GM12878 (cell line): ENCODE measurements around the gene CA10. TPM values are rescaled to one million over a fixed set of nuclear protein-coding genes. Genes with fewer than 3 reads are reported as not detected.

Source experiments
- ATAC-seq: fragments of 200-7000 bp; cut with Tn5 transposase; 3 replicates; pipeline ENCODE4 v1.9.1; 2020; ENCODE audit warnings: mild to moderate bottlenecking, moderate library complexity
- BruUV-seq: library from RNA; stranded (reverse); fragments of 400-500 nt; replicated peaks from 2 replicates; lab custom pipeline; 2021; lab: Mats Ljungman, UMichigan
- CTCF ChIA-PET: fragments of 300-600 bp; sonication (Branson Sonifier 250); formaldehyde crosslinking; extraction: SDS; loops from one replicate; lab custom pipeline; 2021; ENCODE audit warnings: inconsistent platforms; lab: Yijun Ruan, JAX
- POLR2A ChIA-PET: fragments of 350-600 bp; formaldehyde crosslinking; extraction: SDS; loops from one replicate; lab custom pipeline; 2021; ENCODE audit warnings: inconsistent platforms; lab: Charles Lee
- RAD21 ChIA-PET: fragments of 300-600 bp; sonication (Branson Sonifier 250); formaldehyde crosslinking; loops from one replicate; lab custom pipeline; 2023; ENCODE audit warnings: antibody characterized with exemption; ENCODE audit not compliant: unreplicated experiment; lab: Charles Lee
- SMC1A ChIA-PET: fragments of 300-600 bp; sonication (Branson Sonifier 250); formaldehyde crosslinking; loops from one replicate; lab custom pipeline; 2023; ENCODE audit not compliant: unreplicated experiment, uncharacterized antibody; lab: Charles Lee
- DNase-seq: peaks from one replicate; pipeline ENCODE4 v3.0.0-alpha.2; 2011; ENCODE audit warnings: low read depth, low spot score
- FAIRE-seq: peaks from 3 replicates; lab custom pipeline; 2011; peaks lifted over from hg19 to GRCh38; lab: Jason Lieb, UNC
- H2AFZ ChIP-seq: 2 replicates; pipeline ENCODE4 v1.6.0; 2011; ENCODE audit warnings: low read depth, low read length, control low read depth; ENCODE audit not compliant: control insufficient read depth
- H3K27ac ChIP-seq: 2 replicates; pipeline ENCODE4 v1.5.1; 2011; ENCODE audit warnings: control low read depth; ENCODE audit not compliant: control insufficient read depth, insufficient read depth
- H3K27me3 ChIP-seq, 2 experiments: replicated peaks in 1 of 2; 2 replicates each; pipeline versions ENCODE4 v1.6.0 to v1.6.1; 2011; ENCODE audit warnings: low read length in 1 of 2; ENCODE audit not compliant: control insufficient read depth in 2 of 2, insufficient read depth in 2 of 2
- H3K36me3 ChIP-seq, 2 experiments: 2 replicates each; pipeline ENCODE4 v1.5.1; 2011; ENCODE audit warnings: low read length in 1 of 2; ENCODE audit not compliant: control insufficient read depth in 2 of 2, insufficient read depth in 2 of 2
- H3K4me1 ChIP-seq: 2 replicates; pipeline ENCODE4 v1.6.1; 2011; ENCODE audit warnings: mild to moderate bottlenecking, low read length, moderate library complexity, mixed read lengths; ENCODE audit not compliant: control insufficient read depth, insufficient read depth
- H3K4me2 ChIP-seq: 2 replicates; pipeline ENCODE4 v1.6.0; 2011; ENCODE audit warnings: control low read depth; ENCODE audit not compliant: control insufficient read depth, insufficient read depth
- H3K4me3 ChIP-seq: fragments of 200-600 bp; sonication (generic); 2 replicates; pipeline ENCODE4 v1.5.1; 2016
- H3K79me2 ChIP-seq: 2 replicates; pipeline ENCODE4 v1.6.0; 2011; ENCODE audit warnings: low read length; ENCODE audit not compliant: control insufficient read depth, insufficient read depth
- H3K9ac ChIP-seq: 2 replicates; pipeline ENCODE4 v1.8.0; 2011; ENCODE audit warnings: low read length, control low read depth, mixed read lengths; ENCODE audit not compliant: control insufficient read depth, insufficient read depth
- H3K9me3 ChIP-seq: replicated peaks from 3 replicates; pipeline ENCODE4 v1.5.1; 2011; ENCODE audit warnings: mild to moderate bottlenecking, low read length; ENCODE audit not compliant: control insufficient read depth, insufficient read depth
- H4K20me1 ChIP-seq: 2 replicates; pipeline ENCODE4 v1.6.0; 2011; ENCODE audit not compliant: control insufficient read depth, insufficient read depth
- ASH2L ChIP-seq: fragments of 300-600, 200-600 bp; sonication (generic); IDR thresholded peaks from 2 replicates; pipeline ENCODE4 v1.6.1; 2017; ENCODE audit warnings: low read depth, mild to moderate bottlenecking, borderline replicate concordance
- BCL11A ChIP-seq: IDR thresholded peaks from 2 replicates; pipeline ENCODE4 v1.6.1; 2011; ENCODE audit warnings: low read depth, low read length
- DPF2 ChIP-seq: fragments of 450-650 bp; IDR thresholded peaks from 2 replicates; pipeline ENCODE4 v1.6.1; 2017; ENCODE audit warnings: mild to moderate bottlenecking
- HCFC1 ChIP-seq: fragments of 150-350 bp; IDR thresholded peaks from 2 replicates; pipeline ENCODE4 v1.6.1; 2014; ENCODE audit warnings: low read length
- HDAC6 ChIP-seq: fragments of 200-600 bp; sonication (generic); IDR thresholded peaks from one replicate; pipeline ENCODE4 v1.8.0; 2017; ENCODE audit warnings: antibody characterized with exemption; ENCODE audit not compliant: unreplicated experiment
- LARP7 ChIP-seq: fragments of 450-650 bp; IDR thresholded peaks from 2 replicates; pipeline ENCODE4 v1.6.1; 2017; ENCODE audit warnings: mild to moderate bottlenecking
- MEF2B ChIP-seq: fragments of 450-650 bp; IDR thresholded peaks from 2 replicates; pipeline ENCODE4 v1.6.1; 2018; ENCODE audit warnings: mild to moderate bottlenecking, moderate library complexity; ENCODE audit not compliant: partially characterized antibody, poor library complexity, severe bottlenecking
- NBN ChIP-seq: fragments of 450-650 bp; IDR thresholded peaks from 2 replicates; pipeline ENCODE4 v1.6.1; 2016
- NFXL1 ChIP-seq: fragments of 450-650 bp; IDR thresholded peaks from 2 replicates; pipeline ENCODE4 v1.6.1; 2017; ENCODE audit warnings: antibody characterized with exemption, mild to moderate bottlenecking, borderline replicate concordance
- NR2C2 ChIP-seq: IDR thresholded peaks from 2 replicates; pipeline ENCODE4 v1.6.1; 2011; ENCODE audit warnings: borderline replicate concordance, low read depth; ENCODE audit not compliant: control insufficient read depth, insufficient read length
- NR2F1 ChIP-seq: fragments of 450-650 bp; conservative IDR thresholded peaks from 2 replicates; pipeline ENCODE4 v1.6.1; 2017; ENCODE audit warnings: mild to moderate bottlenecking
- PML ChIP-seq: IDR thresholded peaks from 2 replicates; pipeline ENCODE4 v1.6.1; 2012; ENCODE audit warnings: low read length, inconsistent platforms
- RBBP5 ChIP-seq: fragments of 200-600 bp; sonication (generic); conservative IDR thresholded peaks from 2 replicates; pipeline ENCODE4 v1.6.1; 2016
- SREBF2 ChIP-seq: IDR thresholded peaks from 2 replicates; pipeline ENCODE4 v1.6.1; 2012; ENCODE audit warnings: mild to moderate bottlenecking, low read length
- STAT1 ChIP-seq: fragments of 450-650 bp; conservative IDR thresholded peaks from 2 replicates; pipeline ENCODE4 v1.6.1; 2014; ENCODE audit warnings: antibody characterized with exemption, mild to moderate bottlenecking
- TARDBP ChIP-seq: IDR thresholded peaks from 2 replicates; pipeline ENCODE4 v1.6.1; 2016; ENCODE audit warnings: borderline replicate concordance
- TBL1XR1 ChIP-seq: IDR thresholded peaks from 2 replicates; pipeline ENCODE4 v1.6.1; 2012; ENCODE audit warnings: low read depth, low read length, improper control_type of control experiment
- ZNF274 ChIP-seq: IDR thresholded peaks from one replicate; pipeline ENCODE4 v1.8.0; 2011; ENCODE audit not compliant: insufficient read length, insufficient read depth
- WGBS: methylation state at CpG from one replicate; pipeline ENCODE4 v1.1.6; 2016; ENCODE audit warnings: low lambda C conversion rate; ENCODE audit not compliant: insufficient replicate concordance, insufficient coverage; ENCODE audit errors: missing lambda C conversion rate; 5-methylcytosine and 5-hydroxymethylcytosine counted together
- in situ Hi-C: fragments of 300-500 bp; cut with MboI; formaldehyde crosslinking; loops from 9 replicates; pipeline ENCODE4 v1.14.3; 2018; ENCODE audit warnings: mixed read lengths
- intact Hi-C: fragments of 100-400 bp; cut with micrococcal nuclease; formaldehyde crosslinking; loops from one replicate; pipeline ENCODE4 v1.14.2; 2022; ENCODE audit not compliant: unreplicated experiment
- polyA plus RNA-seq, 11 experiments: library from polyadenylated mRNA; depleted of rRNA in 4 of 11; unstranded in 6 of 11; stranded (reverse) in 5 of 11; fragments of >200 nt; fragmentation: Nextera tagmentation in 4 of 11; fragmentation: Illumina TruSeq in 1 of 11; extraction: Ambion mirVana in 4 of 11; extraction: Trizol in 1 of 11; gene quantifications; 1 replicate in 1 of 11; 2 replicates in 10 of 11; pipeline versions ENCODE4 v1.2.1 to v1.2.3, GENCODE V29; 2011 to 2016; ENCODE audit warnings: inconsistent platforms in 2 of 11, missing spikeins in 2 of 11, low read depth in 1 of 11
- total RNA-seq, 4 experiments: library from RNA; depleted of rRNA in 3 of 4; stranded (reverse); fragments of >200 nt in 3 of 4; fragmentation: Illumina TruSeq in 1 of 4; extraction: Trizol in 1 of 4; gene quantifications; 2 replicates each; pipeline versions ENCODE4 v1.2.1 to v1.2.3, GENCODE V29; 2013 to 2021
- TF ChIP-seq, protein P1 (sequence below): fragments of 450-650 bp; IDR thresholded peaks from 2 replicates; pipeline ENCODE4 v1.6.1; 2017; ENCODE audit warnings: mild to moderate bottlenecking
- TF ChIP-seq, protein P2 (sequence below): fragments of 150-350 bp; IDR thresholded peaks from 2 replicates; pipeline ENCODE4 v1.6.1; 2014; ENCODE audit warnings: mild to moderate bottlenecking, low read depth, low read length

CA10 gene
- total and polyA plus RNA-seq, 10 of the 15 experiments (the other 5 are each of a cell fraction or from before 2014, with no cell fraction given) = not detected

DNA sequence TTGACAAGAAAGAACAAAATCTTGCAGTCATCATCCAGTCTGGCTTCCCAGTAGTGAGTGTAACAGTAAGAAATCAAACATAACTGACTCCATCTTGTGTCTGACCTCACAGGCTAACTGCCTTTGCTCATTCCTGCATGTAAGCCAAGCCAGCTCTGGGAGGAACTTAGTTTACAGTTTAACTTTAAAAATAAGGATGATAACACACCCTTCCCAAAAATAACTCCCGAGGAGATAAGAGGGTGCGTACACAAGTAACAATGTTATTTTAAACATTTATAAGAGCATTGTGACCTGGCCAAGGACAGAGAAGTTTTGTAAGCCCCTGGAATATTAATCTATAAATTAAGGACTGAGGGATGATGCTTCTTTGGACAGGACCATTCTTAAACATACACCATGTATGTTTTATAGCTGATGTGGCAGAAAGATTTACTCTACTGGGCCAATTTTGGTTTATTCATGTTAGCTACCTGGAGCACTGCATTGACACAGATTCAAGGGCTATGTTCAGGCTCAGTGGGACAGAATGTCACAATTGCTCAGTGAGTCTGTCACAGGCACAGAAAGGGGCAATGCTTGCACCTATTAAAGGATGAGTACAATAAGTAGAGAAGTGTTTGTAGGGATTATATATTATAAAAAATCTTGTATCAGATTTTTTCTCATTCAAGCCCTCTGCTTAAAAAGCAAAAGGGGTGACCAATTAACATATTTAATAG lies 554.1 kb downstream of the CA10 start:
- in situ Hi-C loops (no loop called here), intact Hi-C loops (no loop called here)
- Histone ChIP-seq H3K4me2 (no peak overlapping the region), H3K9ac (no peak overlapping the region), H3K9me3 (no peaks in the 10 kb centered on the region), H3K4me3 (no peak overlapping the region), H3K4me1 (no peaks in the 10 kb centered on the region), H3K27me3 (no peaks in the 10 kb centered on the region; a peak in 1 of 4 replicates), H3K27ac (no peak overlapping the region), H4K20me1 (no peaks in the 10 kb centered on the region), H2AFZ (no peak overlapping the region), H3K79me2 (no peaks in the 10 kb centered on the region), H3K36me3 (no peaks in the 10 kb centered on the region)
- WGBS = 12% methylated on average over 2 of the region's 2 CpGs
- CTCF ChIA-PET = no interaction called here
- FAIRE-seq (no peak), DNase-seq (no peak), ATAC-seq (no peak)
- POLR2A ChIA-PET = no interaction called here
- TF ChIP-seq NBN (no peak), NFXL1 (no peak), SREBF2 (no peak), HCFC1 (no peak), TBL1XR1 (no peak), RBBP5 (no peak), PML (no peak), BCL11A (no peak), TARDBP (no peak), LARP7 (no peak), ASH2L (no peak), DPF2 (no peak), NR2C2 (no peak), MEF2B (no peak), ZNF274 (no peak), NR2F1 (no peak), HDAC6 (no peak), STAT1 (no peak)
- TF ChIP-seq, protein P1, sequence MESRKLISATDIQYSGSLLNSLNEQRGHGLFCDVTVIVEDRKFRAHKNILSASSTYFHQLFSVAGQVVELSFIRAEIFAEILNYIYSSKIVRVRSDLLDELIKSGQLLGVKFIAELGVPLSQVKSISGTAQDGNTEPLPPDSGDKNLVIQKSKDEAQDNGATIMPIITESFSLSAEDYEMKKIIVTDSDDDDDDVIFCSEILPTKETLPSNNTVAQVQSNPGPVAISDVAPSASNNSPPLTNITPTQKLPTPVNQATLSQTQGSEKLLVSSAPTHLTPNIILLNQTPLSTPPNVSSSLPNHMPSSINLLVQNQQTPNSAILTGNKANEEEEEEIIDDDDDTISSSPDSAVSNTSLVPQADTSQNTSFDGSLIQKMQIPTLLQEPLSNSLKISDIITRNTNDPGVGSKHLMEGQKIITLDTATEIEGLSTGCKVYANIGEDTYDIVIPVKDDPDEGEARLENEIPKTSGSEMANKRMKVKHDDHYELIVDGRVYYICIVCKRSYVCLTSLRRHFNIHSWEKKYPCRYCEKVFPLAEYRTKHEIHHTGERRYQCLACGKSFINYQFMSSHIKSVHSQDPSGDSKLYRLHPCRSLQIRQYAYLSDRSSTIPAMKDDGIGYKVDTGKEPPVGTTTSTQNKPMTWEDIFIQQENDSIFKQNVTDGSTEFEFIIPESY = no peak
- TF ChIP-seq, protein P2, sequence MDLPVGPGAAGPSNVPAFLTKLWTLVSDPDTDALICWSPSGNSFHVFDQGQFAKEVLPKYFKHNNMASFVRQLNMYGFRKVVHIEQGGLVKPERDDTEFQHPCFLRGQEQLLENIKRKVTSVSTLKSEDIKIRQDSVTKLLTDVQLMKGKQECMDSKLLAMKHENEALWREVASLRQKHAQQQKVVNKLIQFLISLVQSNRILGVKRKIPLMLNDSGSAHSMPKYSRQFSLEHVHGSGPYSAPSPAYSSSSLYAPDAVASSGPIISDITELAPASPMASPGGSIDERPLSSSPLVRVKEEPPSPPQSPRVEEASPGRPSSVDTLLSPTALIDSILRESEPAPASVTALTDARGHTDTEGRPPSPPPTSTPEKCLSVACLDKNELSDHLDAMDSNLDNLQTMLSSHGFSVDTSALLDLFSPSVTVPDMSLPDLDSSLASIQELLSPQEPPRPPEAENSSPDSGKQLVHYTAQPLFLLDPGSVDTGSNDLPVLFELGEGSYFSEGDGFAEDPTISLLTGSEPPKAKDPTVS = no peak
- RAD21 ChIA-PET = no interaction called here
- BruUV-seq = no TSS peak
- SMC1A ChIA-PET = no interaction called here
